Measurements from ENCODE around the gene PIGM.

DNA sequence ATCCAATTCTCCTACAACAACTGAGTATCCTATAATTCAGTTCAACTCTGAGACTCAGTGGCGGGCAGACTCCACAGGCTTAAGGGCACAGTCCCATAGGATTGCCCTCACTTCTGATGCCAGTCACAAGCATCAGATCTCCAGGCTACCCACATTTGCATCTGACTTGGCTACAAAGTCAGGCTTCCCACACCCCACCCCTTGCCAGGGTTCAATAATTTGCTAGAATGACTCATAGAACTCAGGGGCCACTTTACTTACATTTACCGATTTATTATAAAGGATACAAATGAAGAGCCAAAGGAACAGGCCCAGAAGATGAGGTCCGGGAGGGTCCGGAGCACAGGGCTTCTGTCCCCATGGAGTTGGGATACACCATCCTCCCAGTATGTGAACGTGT lies 41.8 kb downstream of the PIGM start:
- TF ChIP-seq, protein P1, sequence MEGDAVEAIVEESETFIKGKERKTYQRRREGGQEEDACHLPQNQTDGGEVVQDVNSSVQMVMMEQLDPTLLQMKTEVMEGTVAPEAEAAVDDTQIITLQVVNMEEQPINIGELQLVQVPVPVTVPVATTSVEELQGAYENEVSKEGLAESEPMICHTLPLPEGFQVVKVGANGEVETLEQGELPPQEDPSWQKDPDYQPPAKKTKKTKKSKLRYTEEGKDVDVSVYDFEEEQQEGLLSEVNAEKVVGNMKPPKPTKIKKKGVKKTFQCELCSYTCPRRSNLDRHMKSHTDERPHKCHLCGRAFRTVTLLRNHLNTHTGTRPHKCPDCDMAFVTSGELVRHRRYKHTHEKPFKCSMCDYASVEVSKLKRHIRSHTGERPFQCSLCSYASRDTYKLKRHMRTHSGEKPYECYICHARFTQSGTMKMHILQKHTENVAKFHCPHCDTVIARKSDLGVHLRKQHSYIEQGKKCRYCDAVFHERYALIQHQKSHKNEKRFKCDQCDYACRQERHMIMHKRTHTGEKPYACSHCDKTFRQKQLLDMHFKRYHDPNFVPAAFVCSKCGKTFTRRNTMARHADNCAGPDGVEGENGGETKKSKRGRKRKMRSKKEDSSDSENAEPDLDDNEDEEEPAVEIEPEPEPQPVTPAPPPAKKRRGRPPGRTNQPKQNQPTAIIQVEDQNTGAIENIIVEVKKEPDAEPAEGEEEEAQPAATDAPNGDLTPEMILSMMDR (IDR thresholded peaks at IDR 0.05; ENCODE audit: poor library complexity) = no peak
- TF ChIP-seq EZH2phosphoT487 (IDR thresholded peaks at IDR 0.05; ENCODE audit: low read depth, severe bottlenecking, unreplicated experiment) (no peak), EZH2 (IDR thresholded peaks at IDR 0.05; ENCODE audit: borderline replicate concordance) (no peak)

All from hepatocyte (in vitro differentiated cells).